Uterus (tissue), 2 donors: ENCODE results near the gene GNPTAB.

Experiments
- POLR2A ChIP-seq, 2 donors: fragments of 450-650 bp; IDR thresholded peaks; one replicate each; pipeline ENCODE4 v1.6.1; 2016; ENCODE audit warnings: antibody characterized with exemption in 2 of 2, mild to moderate bottlenecking in 1 of 2, moderate library complexity in 1 of 2
- TF ChIP-seq, protein P1 (sequence below), 4 experiments: fragments of 200-600 bp in 2 of 4; fragments of 450-650 bp in 2 of 4; sonication (generic) in 2 of 4; IDR thresholded peaks; one replicate each; pipeline ENCODE4 v1.5.1; 2016 to 2019; ENCODE audit warnings: antibody characterized with exemption in 4 of 4, mild to moderate bottlenecking in 2 of 4, moderate library complexity in 1 of 4

DNA sequence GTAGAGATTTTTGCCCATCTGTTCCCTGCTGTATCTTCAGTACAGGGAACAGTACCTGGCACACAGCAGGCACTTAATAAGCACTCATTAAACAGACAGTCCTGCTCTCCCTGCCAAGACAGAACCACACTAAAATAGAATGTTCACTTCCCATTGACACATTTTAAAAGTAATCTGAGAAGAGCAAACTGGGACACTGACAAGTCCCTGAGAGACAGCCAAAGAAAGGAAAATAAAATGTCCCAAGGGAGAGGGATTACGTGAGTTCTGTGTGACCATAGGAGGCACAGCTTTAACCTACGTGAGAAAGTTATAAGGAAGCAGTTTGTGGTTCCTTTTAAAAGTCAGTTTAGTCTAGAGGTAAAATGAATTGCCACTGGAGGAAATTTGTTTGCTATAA is 47.6 kb downstream of the GNPTAB start:
- no peak for TF ChIP-seq POLR2A (IDR thresholded peaks at IDR 0.05)
- TF ChIP-seq, protein P1, sequence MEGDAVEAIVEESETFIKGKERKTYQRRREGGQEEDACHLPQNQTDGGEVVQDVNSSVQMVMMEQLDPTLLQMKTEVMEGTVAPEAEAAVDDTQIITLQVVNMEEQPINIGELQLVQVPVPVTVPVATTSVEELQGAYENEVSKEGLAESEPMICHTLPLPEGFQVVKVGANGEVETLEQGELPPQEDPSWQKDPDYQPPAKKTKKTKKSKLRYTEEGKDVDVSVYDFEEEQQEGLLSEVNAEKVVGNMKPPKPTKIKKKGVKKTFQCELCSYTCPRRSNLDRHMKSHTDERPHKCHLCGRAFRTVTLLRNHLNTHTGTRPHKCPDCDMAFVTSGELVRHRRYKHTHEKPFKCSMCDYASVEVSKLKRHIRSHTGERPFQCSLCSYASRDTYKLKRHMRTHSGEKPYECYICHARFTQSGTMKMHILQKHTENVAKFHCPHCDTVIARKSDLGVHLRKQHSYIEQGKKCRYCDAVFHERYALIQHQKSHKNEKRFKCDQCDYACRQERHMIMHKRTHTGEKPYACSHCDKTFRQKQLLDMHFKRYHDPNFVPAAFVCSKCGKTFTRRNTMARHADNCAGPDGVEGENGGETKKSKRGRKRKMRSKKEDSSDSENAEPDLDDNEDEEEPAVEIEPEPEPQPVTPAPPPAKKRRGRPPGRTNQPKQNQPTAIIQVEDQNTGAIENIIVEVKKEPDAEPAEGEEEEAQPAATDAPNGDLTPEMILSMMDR (IDR thresholded peaks at IDR 0.05), result no peak
